Adipocyte (in vitro differentiated cells): ENCODE measurements around the gene AGBL4.

Experiments
- DNase-seq: peaks from one replicate; pipeline ENCODE4 v3.0.0-alpha.2; 2015; ENCODE audit warnings: low read depth
- H3K27me3 ChIP-seq: replicated peaks from 2 replicates; pipeline ENCODE4 v1.7.0; 2013; ENCODE audit warnings: mild to moderate bottlenecking, low read length, moderate library complexity; ENCODE audit not compliant: control insufficient read depth, insufficient read depth
- H3K36me3 ChIP-seq: 2 replicates; pipeline ENCODE4 v1.7.0; 2013; ENCODE audit warnings: low read length, mild to moderate bottlenecking, moderate library complexity; ENCODE audit not compliant: control insufficient read depth, insufficient read depth, severe bottlenecking
- H3K4me1 ChIP-seq: 2 replicates; pipeline ENCODE4 v1.7.0; 2013; ENCODE audit warnings: mild to moderate bottlenecking, low read length, moderate library complexity; ENCODE audit not compliant: control insufficient read depth, insufficient read depth
- H3K4me3 ChIP-seq: 2 replicates; pipeline ENCODE4 v1.7.0; 2013; ENCODE audit warnings: mild to moderate bottlenecking, low read length, moderate library complexity
- H3K9ac ChIP-seq: 2 replicates; pipeline ENCODE4 v1.7.0; 2013; ENCODE audit warnings: mild to moderate bottlenecking, low read length, moderate library complexity
- H3K9me3 ChIP-seq: 2 replicates; pipeline ENCODE4 v1.7.0; 2013; ENCODE audit warnings: mild to moderate bottlenecking, low read length, moderate library complexity; ENCODE audit not compliant: control insufficient read depth

The AGBL4 gene

DNA sequence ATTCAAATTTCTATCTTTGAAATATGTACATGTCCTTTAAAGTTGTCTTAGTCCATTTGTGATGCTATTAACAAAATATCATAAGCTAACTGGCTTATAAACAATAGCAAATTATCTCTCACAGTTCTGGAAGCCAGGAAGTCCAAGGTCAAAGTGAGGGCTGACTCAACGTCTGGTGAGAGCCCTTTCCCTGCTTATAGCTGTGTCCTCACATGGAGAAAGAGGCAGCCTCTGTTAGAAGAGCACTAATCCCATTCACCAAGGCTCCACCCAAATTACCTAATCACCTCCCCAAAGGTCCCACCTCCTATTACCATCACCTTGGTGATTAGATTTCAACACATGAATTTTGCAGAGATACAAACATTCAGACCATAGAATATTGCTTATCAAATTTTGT is 797.0 kb downstream of the AGBL4 start:
- Histone ChIP-seq H3K4me3 (no peak overlapping the region), H3K4me1 (no peaks in the 10 kb centered on the region), H3K9me3 (no peaks in the 10 kb centered on the region), H3K36me3 (no peaks in the 10 kb centered on the region), H3K27me3 (no peaks in the 10 kb centered on the region), H3K9ac (no peak overlapping the region)
- no peak for DNase-seq

DNA sequence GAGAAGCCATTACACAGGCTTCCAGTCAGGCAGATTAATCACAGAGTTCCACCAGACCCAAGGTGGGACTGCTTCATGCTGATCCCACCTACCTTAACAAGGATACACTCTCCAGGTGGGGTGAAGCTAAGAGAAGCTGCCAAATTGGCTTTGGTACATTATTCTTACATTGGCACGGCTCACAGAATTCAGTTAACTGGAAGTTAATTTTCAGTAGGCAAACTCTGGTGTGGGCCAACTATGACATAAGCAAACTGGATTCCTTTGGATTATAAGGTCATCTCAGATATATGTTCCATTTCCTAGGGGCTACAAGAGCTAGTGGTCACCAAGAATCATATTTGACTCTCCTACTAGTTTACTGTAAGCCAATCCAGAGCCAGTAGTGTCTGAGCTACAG is 798.3 kb downstream of the AGBL4 start:
- H3K9ac ChIP-seq = no peak overlapping the region
- no peak for DNase-seq
- H3K9me3 ChIP-seq = no peaks in the 10 kb centered on the region
- no peaks in the 10 kb centered on the region for H3K27me3 ChIP-seq
- H3K36me3 ChIP-seq = no peaks in the 10 kb centered on the region
- no peak overlapping the region for H3K4me3 ChIP-seq
- no peaks in the 10 kb centered on the region for H3K4me1 ChIP-seq

DNA sequence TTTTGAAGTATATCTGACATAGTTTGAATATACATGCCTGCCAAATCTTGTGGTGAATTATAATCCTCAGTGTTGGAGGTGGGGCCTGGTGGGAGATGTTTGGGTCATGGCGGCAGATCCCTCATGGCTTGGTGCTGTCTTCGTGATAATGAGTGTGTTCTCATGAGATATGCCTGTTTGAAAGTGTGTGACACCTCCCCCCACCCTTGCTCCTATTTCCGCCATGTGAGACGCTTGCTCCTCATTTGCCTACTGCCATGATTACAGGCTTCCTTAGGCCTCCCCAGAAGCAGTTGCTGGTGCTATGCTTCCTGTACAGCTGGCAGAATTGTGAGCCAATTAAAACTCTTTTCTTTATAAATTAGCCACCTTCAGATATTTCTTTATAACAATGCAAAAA is 810.5 kb downstream of the AGBL4 start:
- H3K4me1 ChIP-seq = no peaks in the 10 kb centered on the region
- no peaks in the 10 kb centered on the region for H3K36me3 ChIP-seq
- H3K9ac ChIP-seq = no peak overlapping the region
- no peaks in the 10 kb centered on the region for H3K9me3 ChIP-seq
- no peaks in the 10 kb centered on the region for H3K27me3 ChIP-seq
- H3K4me3 ChIP-seq = no peak overlapping the region
- no peak for DNase-seq

DNA sequence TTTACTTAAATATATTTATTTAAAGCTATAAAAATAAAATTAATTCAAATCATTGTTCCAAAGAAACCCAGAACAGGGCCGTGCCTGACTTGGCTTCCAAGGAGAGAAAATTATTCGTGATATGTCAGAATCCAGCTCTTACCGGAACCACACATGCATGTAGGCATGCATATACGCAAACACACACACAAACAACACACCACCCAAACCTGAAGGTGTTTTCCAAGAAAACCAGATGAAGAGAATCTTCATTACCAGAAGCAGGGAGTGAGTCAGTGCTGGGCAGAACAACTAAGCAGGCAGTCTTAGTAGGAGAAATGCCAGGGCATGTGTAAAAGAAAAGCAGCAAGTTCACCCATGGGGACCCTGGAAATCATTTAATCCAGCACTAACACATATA is 815.0 kb downstream of the AGBL4 start:
- no peaks in the 10 kb centered on the region for H3K27me3 ChIP-seq
- H3K4me3 ChIP-seq = no peak overlapping the region
- H3K4me1 ChIP-seq = no peaks in the 10 kb centered on the region
- H3K36me3 ChIP-seq = no peaks in the 10 kb centered on the region
- H3K9ac ChIP-seq = no peak overlapping the region
- no peaks in the 10 kb centered on the region for H3K9me3 ChIP-seq
- DNase-seq = no peak

DNA sequence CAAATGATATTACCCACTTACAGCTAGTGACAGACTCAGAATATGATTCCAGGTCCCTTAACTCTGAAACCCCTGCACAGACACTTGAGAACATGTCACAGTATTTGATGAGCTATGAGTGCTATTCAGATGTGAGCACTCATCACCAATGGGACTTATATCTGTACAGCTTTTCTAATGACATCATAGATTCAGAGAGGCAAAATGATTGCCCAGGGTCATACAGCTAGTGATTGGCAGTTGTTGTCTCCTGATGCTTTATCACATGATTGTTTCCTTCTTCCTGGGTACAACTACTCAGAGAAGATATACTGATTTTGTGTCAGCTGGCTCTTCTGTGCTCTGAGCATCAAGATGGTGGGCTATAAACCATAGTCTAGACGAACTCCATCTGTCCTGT is 819.0 kb downstream of the AGBL4 start:
- DNase-seq = no peak
- H3K9me3 ChIP-seq = peaks cover 10% of the 10 kb centered on the region
- H3K27me3 ChIP-seq = no peaks in the 10 kb centered on the region
- H3K9ac ChIP-seq = no peak overlapping the region
- H3K4me1 ChIP-seq = no peaks in the 10 kb centered on the region
- no peaks in the 10 kb centered on the region for H3K36me3 ChIP-seq
- H3K4me3 ChIP-seq = no peak overlapping the region

DNA sequence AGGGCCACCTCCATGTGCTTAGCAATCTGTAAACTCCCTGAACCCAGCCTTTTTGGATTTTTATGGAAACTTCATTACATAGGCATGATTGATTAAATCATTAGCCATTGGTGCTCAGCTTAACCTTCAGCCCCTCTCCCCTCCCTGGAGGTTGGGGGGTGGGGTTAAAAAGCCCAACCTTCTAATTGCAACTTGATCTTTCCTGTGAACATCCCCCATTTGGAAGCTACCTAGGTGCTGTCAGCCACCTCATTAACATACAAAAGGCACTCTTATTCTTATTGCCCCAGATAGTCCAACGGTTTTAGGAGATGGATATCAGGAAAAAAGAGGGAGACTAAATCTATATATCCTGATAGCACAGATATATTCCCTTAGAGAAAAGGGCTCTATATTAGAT is 823.0 kb downstream of the AGBL4 start:
- no peaks in the 10 kb centered on the region for H3K36me3 ChIP-seq
- H3K9ac ChIP-seq = no peak overlapping the region
- no peak overlapping the region for H3K4me3 ChIP-seq
- no peaks in the 10 kb centered on the region for H3K4me1 ChIP-seq
- DNase-seq = no peak
- peaks cover 11% of the 10 kb centered on the region for H3K9me3 ChIP-seq
- no peaks in the 10 kb centered on the region for H3K27me3 ChIP-seq

DNA sequence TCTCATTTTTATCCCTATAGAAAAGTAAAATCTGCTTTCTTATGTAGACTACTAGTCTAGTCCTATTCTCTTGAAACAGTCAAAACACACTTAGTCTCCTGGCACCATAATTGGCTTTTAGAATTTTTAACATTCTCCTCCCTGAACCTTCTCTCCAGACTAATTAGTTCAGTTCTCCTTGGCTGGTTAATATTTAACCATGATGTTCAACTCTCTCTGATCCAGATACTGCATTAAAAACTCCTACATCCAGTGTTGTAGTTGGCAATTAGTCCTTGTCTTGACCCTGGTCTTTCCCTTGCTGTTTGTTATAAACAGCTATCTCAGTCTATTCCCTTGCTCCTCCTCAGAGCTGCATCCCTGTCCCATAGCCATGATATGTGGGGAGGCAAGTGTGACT is 824.2 kb downstream of the AGBL4 start:
- no peaks in the 10 kb centered on the region for H3K27me3 ChIP-seq
- peaks cover 11% of the 10 kb centered on the region for H3K9me3 ChIP-seq
- H3K9ac ChIP-seq = no peak overlapping the region
- H3K4me3 ChIP-seq = no peak overlapping the region
- H3K36me3 ChIP-seq = no peaks in the 10 kb centered on the region
- no peaks in the 10 kb centered on the region for H3K4me1 ChIP-seq
- no peak for DNase-seq

DNA sequence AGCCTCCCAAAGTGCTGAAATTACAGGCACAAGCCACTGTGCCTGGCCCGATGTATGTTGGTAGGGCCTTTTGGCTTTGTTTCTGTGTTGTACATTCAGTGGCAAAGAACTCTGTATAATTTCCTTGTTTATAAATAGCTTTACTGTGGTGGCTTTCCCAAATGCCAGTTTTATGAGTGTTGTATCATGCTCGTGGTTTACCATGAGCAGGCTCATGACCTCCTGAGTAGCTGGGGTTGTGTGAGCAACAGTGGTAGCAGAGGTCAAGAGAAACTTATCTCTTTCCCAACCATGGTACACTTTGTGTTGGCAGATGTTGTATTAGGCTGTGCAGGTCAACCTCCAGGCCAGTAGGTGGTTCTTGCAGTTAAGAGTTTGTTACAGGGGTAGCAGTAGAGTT is 826.7 kb downstream of the AGBL4 start:
- Histone ChIP-seq H3K27me3 (no peaks in the 10 kb centered on the region), H3K9ac (no peak overlapping the region), H3K9me3 (peaks cover 12% of the 10 kb centered on the region), H3K4me3 (no peak overlapping the region), H3K4me1 (no peaks in the 10 kb centered on the region), H3K36me3 (no peaks in the 10 kb centered on the region)
- no peak for DNase-seq

DNA sequence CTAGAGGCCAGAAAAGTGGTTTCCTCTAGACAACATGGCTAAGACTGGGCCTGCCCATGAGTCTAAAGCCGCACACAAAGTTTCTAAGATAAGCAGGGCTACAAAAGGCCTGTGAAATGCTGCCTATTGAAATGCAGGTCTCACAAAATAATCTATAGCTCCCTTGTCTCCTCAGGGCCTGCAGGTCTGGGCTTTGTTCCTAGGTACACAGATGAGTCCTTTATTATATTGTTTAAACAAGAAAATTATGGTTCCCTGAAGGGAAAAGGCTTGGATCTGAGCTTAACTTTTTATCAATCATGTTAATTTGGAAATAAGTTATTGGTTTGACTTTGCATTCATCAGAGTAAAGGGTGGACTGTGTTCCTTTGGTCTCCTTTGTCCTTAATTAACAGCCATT is 833.6 kb downstream of the AGBL4 start:
- no peaks in the 10 kb centered on the region for H3K4me1 ChIP-seq
- H3K9me3 ChIP-seq = peaks cover 11% of the 10 kb centered on the region

DNA sequence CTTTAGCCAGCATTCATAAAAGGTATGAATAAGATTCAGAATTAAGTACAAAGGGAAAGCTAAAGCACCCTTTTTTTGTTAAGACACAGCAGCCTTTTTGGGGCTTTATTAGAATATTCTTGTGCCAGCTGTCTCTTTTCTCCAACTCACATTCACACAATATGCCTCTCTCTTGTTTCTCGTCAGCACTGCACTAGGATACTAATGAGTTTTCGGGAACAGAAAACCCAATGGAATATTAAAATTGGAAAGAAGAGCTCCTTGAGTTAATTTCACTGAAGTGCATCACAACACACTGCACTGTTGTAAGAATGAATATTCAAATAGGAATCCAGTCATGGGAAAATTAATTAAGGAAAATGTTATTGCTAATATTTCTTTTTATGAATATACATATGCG is 836.7 kb downstream of the AGBL4 start:
- no peak overlapping the region for H3K4me3 ChIP-seq
- H3K9ac ChIP-seq = no peak overlapping the region
- H3K9me3 ChIP-seq = peaks cover 6% of the 10 kb centered on the region
- H3K36me3 ChIP-seq = no peaks in the 10 kb centered on the region
- DNase-seq = no peak
- H3K27me3 ChIP-seq = no peaks in the 10 kb centered on the region
- no peaks in the 10 kb centered on the region for H3K4me1 ChIP-seq

More for the DNA sequence above, 833.6 kb downstream of the AGBL4 start:
- no peak for DNase-seq
- Histone ChIP-seq H3K9ac (no peak overlapping the region), H3K4me3 (no peak overlapping the region), H3K27me3 (no peaks in the 10 kb centered on the region), H3K36me3 (no peaks in the 10 kb centered on the region)

DNA sequence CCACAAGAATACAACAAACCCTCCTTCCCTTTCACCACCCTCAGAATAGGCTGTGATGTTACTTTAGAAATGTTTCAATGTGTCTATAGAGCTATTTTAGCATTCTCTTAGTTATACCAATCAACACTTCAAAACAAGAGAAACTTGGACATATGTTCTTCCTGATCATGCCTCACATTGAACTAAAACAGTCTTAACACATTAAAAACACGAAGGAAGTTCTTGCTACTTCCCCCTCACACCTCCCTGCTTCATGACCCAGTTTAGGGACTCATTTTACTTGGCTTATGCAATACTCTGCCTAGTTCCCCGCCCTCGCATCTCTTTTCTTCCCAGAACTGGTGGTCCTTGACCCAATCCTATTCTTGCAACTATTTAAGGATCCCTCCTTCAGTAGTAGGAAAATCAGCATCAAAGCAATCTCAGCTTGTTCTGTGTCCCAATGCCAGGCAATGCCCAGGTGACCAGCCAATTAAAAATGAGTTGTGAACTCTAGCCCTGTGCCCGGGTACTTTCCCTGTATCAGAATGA is 838.2 kb downstream of the AGBL4 start:
- no peaks in the 10 kb centered on the region for H3K36me3 ChIP-seq
- no peak overlapping the region for H3K9ac ChIP-seq
- H3K9me3 ChIP-seq = peaks cover 6% of the 10 kb centered on the region
- DNase-seq = no peak
- no peaks in the 10 kb centered on the region for H3K27me3 ChIP-seq
- H3K4me3 ChIP-seq = no peak overlapping the region
- no peaks in the 10 kb centered on the region for H3K4me1 ChIP-seq

DNA sequence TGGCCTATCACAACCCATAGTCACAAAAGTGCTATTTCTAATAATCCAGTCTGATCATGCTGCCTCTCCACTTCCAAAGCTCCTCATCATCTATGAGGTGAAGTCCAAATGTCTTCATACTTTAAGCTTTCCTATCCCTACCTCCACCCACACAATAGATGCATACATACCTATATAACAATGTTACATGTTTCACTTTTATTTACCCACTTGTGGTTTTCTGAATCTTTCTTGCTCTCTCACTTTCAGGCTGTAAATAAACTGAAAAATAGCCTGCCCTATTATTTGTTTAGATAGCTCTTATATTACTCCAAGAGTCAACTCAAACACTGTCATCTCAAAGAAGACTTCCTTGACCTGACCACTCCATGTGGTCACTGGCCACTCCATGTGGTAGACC is 840.3 kb downstream of the AGBL4 start:
- Histone ChIP-seq H3K9me3 (peaks cover 6% of the 10 kb centered on the region), H3K27me3 (no peaks in the 10 kb centered on the region), H3K4me1 (no peaks in the 10 kb centered on the region), H3K4me3 (no peak overlapping the region), H3K36me3 (no peaks in the 10 kb centered on the region), H3K9ac (no peak overlapping the region)
- DNase-seq = no peak
